Adrenal gland (tissue), 12 donors: ENCODE data around the gene RANBP3L. TPM values are rescaled to one million over a fixed set of nuclear protein-coding genes. Genes with fewer than 3 reads are reported as not detected.
"Not testable (repeated sequence)": the region's sequence is repeated elsewhere in the genome, so short reads cannot be mapped to it uniquely, and the experiment has no call there.

ENCODE experiments used
- DNase-seq, 7 donors: peaks; one replicate each; pipeline ENCODE4 v3.0.0-alpha.2; 2019 to 2020
- H3K27ac ChIP-seq, 5 donors: fragments of 200-600 bp; sonication (generic) in 4 of 5; 1 replicate in 3 of 5; 2 replicates in 2 of 5; pipeline versions ENCODE4 v1.5.1 to v1.8.0; 2016 to 2020; ENCODE audit warnings: mild to moderate bottlenecking in 1 of 5
- H3K27me3 ChIP-seq: fragments of 200-600 bp; 2 replicates; pipeline ENCODE4 v1.8.0; 2021
- H3K36me3 ChIP-seq, 2 donors: fragments of 200-600 bp; replicated peaks in 1 of 2; 1 replicate in 1 of 2; 2 replicates in 1 of 2; pipeline versions ENCODE4 v1.5.1 to v1.8.0; 2018 to 2022
- H3K4me1 ChIP-seq, 2 donors: fragments of 200-600 bp; replicated peaks in 1 of 2; 1 replicate in 1 of 2; 2 replicates in 1 of 2; pipeline versions ENCODE4 v1.5.1 to v1.8.0; 2018 to 2021
- H3K4me3 ChIP-seq, 4 donors: fragments of 200-600 bp; sonication (generic) in 3 of 4; one replicate each; pipeline ENCODE4 v1.5.1; 2016 to 2018
- H3K9me3 ChIP-seq, 3 donors: fragments of 200-600 bp; sonication (generic) in 1 of 3; replicated peaks in 1 of 3; 1 replicate in 2 of 3; 2 replicates in 1 of 3; pipeline versions ENCODE4 v1.5.1 to v1.8.0; 2016 to 2021
- CTCF ChIP-seq, 6 experiments: fragments of 450-650 bp in 4 of 6; fragments of 200-600 bp in 2 of 6; sonication (generic) in 1 of 6; IDR thresholded peaks; 1 replicate in 5 of 6; 2 replicates in 1 of 6; pipeline versions ENCODE4 v1.5.1 to v1.8.0; 2016 to 2021; ENCODE audit warnings: antibody characterized with exemption in 6 of 6, mild to moderate bottlenecking in 2 of 6, moderate library complexity in 1 of 6
- POLR2A ChIP-seq, 2 donors: fragments of 450-650 bp; IDR thresholded peaks; one replicate each; pipeline ENCODE4 v1.6.1; 2017; ENCODE audit warnings: antibody characterized with exemption in 2 of 2, mild to moderate bottlenecking in 2 of 2, moderate library complexity in 1 of 2
- WGBS, 4 donors: extraction: QIAGEN DNeasy Blood & Tissue Kit in 2 of 4; methylation state at CpG; one replicate each; pipeline versions ENCODE4 v1.1.5 to v1.1.7; 2013 to 2017; 5-methylcytosine and 5-hydroxymethylcytosine counted together
- intact Hi-C, 2 donors: fragments of 100-400 bp; cut with DNase I; formaldehyde crosslinking; loops; one replicate each; pipeline versions ENCODE4 v1.14.1 to v1.15.0; 2022 to 2023
- polyA plus RNA-seq, 3 donors: library from polyadenylated mRNA; stranded (reverse); fragments of 200-250 nt in 2 of 3; fragments of 350-450 nt in 1 of 3; fragmentation: Illumina TruSeq in 1 of 3; extraction: RNeasy Lipid Tissue Mini Kit (QIAGEN cat#74804) in 1 of 3; gene quantifications; one replicate each; pipeline ENCODE4 v1.2.3, GENCODE V29; 2013 to 2014
- total RNA-seq, 9 donors: library from RNA; depleted of rRNA in 4 of 9; stranded (reverse); fragments of >200 nt in 4 of 9; fragments of 120-200 nt in 1 of 9; fragmentation: NEBNext Ultra II Directional in 1 of 9; extraction: Animal tissue kit (Norgen Biotek cat#: 25700) in 1 of 9; gene quantifications; one replicate each; pipeline versions ENCODE4 v1.1.0 to v1.2.4, GENCODE V29; 2013 to 2023
- donor health status: healthy with polysubstance abuse.
- donor health status: Bipolar disorder and iron deficiency.
- donor health status: DM: yes; HTN: yes; CAD: no.
- donor health status: DM: no; HTN: no; CAD: no.
- donor health status: DM: no; HTN: no; CAD: no.
- donor health status: DM: yes; HTN: yes; CAD: no.

RANBP3L gene
- total and polyA plus RNA-seq, 12 donors: 0.30 to 21.6 (median 1.6) TPM

- no peak overlapping the region for H3K27ac ChIP-seq
- no peak overlapping the region for H3K4me3 ChIP-seq
- no peak for TF ChIP-seq POLR2A (IDR thresholded peaks at IDR 0.05)
- no peak for TF ChIP-seq CTCF (IDR thresholded peaks at IDR 0.05)
- no peaks in the 10 kb centered on the region for H3K27me3 ChIP-seq
- intact Hi-C loops: no loop called here
- H3K9me3 ChIP-seq: no peaks in the 10 kb centered on the region
- WGBS, 4 donors: 88 to 94% (median 90%) methylated on average over 3 of the region's 3 CpGs
- peaks cover 9 to 23% of the 10 kb centered on the region in 2 donors for H3K4me1 ChIP-seq
- DNase-seq: no peak
- no peaks in the 10 kb centered on the region for H3K36me3 ChIP-seq
Measured at GRCh38 chr5:36297653-36298052, 4.0 kb downstream of the RANBP3L start.

- 67 to 75% (median 68%) methylated on average over 2 of the region's 2 CpGs for WGBS, 4 donors
- H3K9me3 ChIP-seq: no peaks in the 10 kb centered on the region
- H3K36me3 ChIP-seq: no peaks in the 10 kb centered on the region
- no peak for TF ChIP-seq POLR2A (IDR thresholded peaks at IDR 0.05)
- no peak for TF ChIP-seq CTCF (IDR thresholded peaks at IDR 0.05)
- no peaks in the 10 kb centered on the region for H3K27me3 ChIP-seq
- no peak overlapping the region for H3K4me3 ChIP-seq
- no peaks in the 10 kb centered on the region for H3K4me1 ChIP-seq
- intact Hi-C loops: no loop called here
- no peak overlapping the region for H3K27ac ChIP-seq
- no peak for DNase-seq
Measured at GRCh38 chr5:36285837-36286615, 15.7 kb downstream of the RANBP3L start.

DNA sequence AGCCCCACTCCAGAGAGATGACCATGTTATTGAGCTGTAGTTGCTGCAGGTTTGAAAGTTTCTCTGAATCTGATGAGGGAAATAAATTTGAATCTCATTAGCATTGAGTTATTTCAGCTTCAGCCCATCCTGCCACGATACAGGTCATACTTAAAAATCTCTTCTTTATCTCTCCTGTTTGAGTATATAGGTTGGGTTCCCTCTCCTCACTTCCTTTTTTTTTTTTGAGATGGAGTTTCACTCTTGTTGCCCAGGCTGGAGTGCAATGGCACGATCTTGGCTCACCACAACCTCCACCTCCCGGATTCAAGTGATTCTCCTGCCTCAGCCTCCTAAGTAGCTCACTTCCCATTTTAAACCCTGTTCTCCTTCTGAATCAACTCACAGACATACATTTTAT lies 17.9 kb downstream of the RANBP3L start:
- H3K27ac ChIP-seq, DNase-seq, intact Hi-C loops, H3K9me3 ChIP-seq, H3K27me3 ChIP-seq, H3K4me3 ChIP-seq, H3K36me3 ChIP-seq, H3K4me1 ChIP-seq: not testable (repeated sequence)
- WGBS, 4 donors: 77 to 90% (median 86%) methylated on average over 3 of the region's 3 CpGs

GRCh38 chr5:36281626-36282025 lies 20.1 kb downstream of the RANBP3L start:
- H3K4me1 ChIP-seq: no peaks in the 10 kb centered on the region

More at GRCh38 chr5:36281626-36282025, 20.1 kb downstream of the RANBP3L start:
- Histone ChIP-seq H3K9me3 (no peaks in the 10 kb centered on the region), H3K27me3 (no peaks in the 10 kb centered on the region), H3K4me3 (no peak overlapping the region), H3K36me3 (no peaks in the 10 kb centered on the region), H3K27ac (no peak overlapping the region)
- intact Hi-C loops: no loop called here
- no peak for DNase-seq
- TF ChIP-seq CTCF (IDR thresholded peaks at IDR 0.05): no peak
- TF ChIP-seq POLR2A (IDR thresholded peaks at IDR 0.05): no peak
- WGBS, 4 donors: 89 to 92% (median 91%) methylated on average over 2 of the region's 2 CpGs
